ENCODE measurements around the gene CSF2RB. TPM values are rescaled to one million over a fixed set of nuclear protein-coding genes. Genes with fewer than 3 reads are reported as not detected.

Gene CSF2RB
- total RNA-seq, 1 donor from 2014 or later, result 5.0 TPM

GRCh38 chr22:36875741-36876140, 37.7 kb upstream of the CSF2RB start:
- no peak for DNase-seq
- peak overlapping the region; percentile 62 for H3K27ac Mint-ChIP-seq
- no peaks in the 10 kb centered on the region for H3K27me3 Mint-ChIP-seq
- intact Hi-C loops (cut with micrococcal nuclease), result no loop called here
- peaks cover 22% of the 10 kb centered on the region for H3K4me1 Mint-ChIP-seq
- H3K4me3 Mint-ChIP-seq, result no peak overlapping the region
- H3K36me3 Mint-ChIP-seq (ENCODE audit: low read depth), result peaks cover 56% of the 10 kb centered on the region
- H3K9me3 Mint-ChIP-seq, result peaks cover 14% of the 10 kb centered on the region

GRCh38 chr22:36879775-36880174, 33.7 kb upstream of the CSF2RB start:
- DNase-seq, result no peak
- H3K27me3 Mint-ChIP-seq, result no peaks in the 10 kb centered on the region
- H3K4me1 Mint-ChIP-seq, result peaks cover 7% of the 10 kb centered on the region
- H3K36me3 Mint-ChIP-seq (ENCODE audit: low read depth), result peaks cover 42% of the 10 kb centered on the region
- intact Hi-C loops (cut with micrococcal nuclease), result no loop called here
- H3K27ac Mint-ChIP-seq, result no peak overlapping the region
- peaks cover 28% of the 10 kb centered on the region for H3K9me3 Mint-ChIP-seq
- no peak overlapping the region for H3K4me3 Mint-ChIP-seq

GRCh38 chr22:36881504-36882245, 31.8 kb upstream of the CSF2RB start:
- H3K27me3 Mint-ChIP-seq, result no peaks in the 10 kb centered on the region
- peaks cover 10% of the 10 kb centered on the region for H3K4me1 Mint-ChIP-seq
- H3K27ac Mint-ChIP-seq, result peak overlapping the region; percentile 86
- intact Hi-C loops (cut with micrococcal nuclease), result no loop called here
- peak overlapping the region; percentile 34 for H3K4me3 Mint-ChIP-seq
- no peak for DNase-seq
- H3K9me3 Mint-ChIP-seq, result peaks cover 28% of the 10 kb centered on the region
- H3K36me3 Mint-ChIP-seq (ENCODE audit: low read depth), result peaks cover 35% of the 10 kb centered on the region

GRCh38 chr22:36884349-36885158, 28.9 kb upstream of the CSF2RB start:
- intact Hi-C loops (cut with micrococcal nuclease), result no loop called here
- H3K27ac Mint-ChIP-seq, result no peak overlapping the region
- DNase-seq, result no peak
- H3K9me3 Mint-ChIP-seq, result peaks cover 25% of the 10 kb centered on the region
- H3K4me3 Mint-ChIP-seq, result no peak overlapping the region
- H3K36me3 Mint-ChIP-seq (ENCODE audit: low read depth), result peaks cover 16% of the 10 kb centered on the region
- peaks cover 17% of the 10 kb centered on the region for H3K4me1 Mint-ChIP-seq
- peaks cover 4% of the 10 kb centered on the region for H3K27me3 Mint-ChIP-seq

DNA sequence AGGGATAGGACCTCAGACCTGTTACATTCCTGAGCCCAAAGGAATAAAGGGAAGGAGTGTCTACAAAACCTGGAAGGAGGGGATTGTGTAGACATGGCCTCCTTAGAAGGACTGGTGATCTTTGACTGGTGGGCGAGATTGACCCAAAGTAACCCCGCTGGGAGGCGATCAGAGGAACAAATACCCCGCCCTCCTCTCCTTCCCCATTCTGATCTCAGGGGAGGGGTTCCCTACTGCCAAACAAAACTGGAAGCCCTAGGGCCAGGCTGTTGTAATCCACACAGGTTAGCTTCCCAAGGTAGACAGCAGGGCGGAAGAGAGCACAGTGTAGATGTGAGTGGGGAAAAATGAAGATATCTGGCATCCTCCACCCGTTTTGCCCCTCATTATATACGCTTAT, 28.0 kb upstream of the CSF2RB start:
- peaks cover 24% of the 10 kb centered on the region for H3K9me3 Mint-ChIP-seq
- H3K4me1 Mint-ChIP-seq, result peaks cover 17% of the 10 kb centered on the region
- H3K27ac Mint-ChIP-seq, result peak overlapping the region; percentile 8
- no peak overlapping the region for H3K4me3 Mint-ChIP-seq
- peaks cover 15% of the 10 kb centered on the region for H3K36me3 Mint-ChIP-seq (ENCODE audit: low read depth)
- DNase-seq, result no peak
- H3K27me3 Mint-ChIP-seq, result peaks cover 4% of the 10 kb centered on the region
- intact Hi-C loops (cut with micrococcal nuclease), result no loop called here

GRCh38 chr22:36886016-36886415, 27.4 kb upstream of the CSF2RB start:
- DNase-seq, result no peak
- intact Hi-C loops (cut with micrococcal nuclease), result no loop called here
- Mint-ChIP-seq H3K4me3 (no peak overlapping the region), H3K4me1 (peaks cover 17% of the 10 kb centered on the region), H3K36me3 (ENCODE audit: low read depth) (peaks cover 12% of the 10 kb centered on the region), H3K9me3 (peaks cover 20% of the 10 kb centered on the region), H3K27ac (no peak overlapping the region), H3K27me3 (peaks cover 4% of the 10 kb centered on the region)

- H3K36me3 Mint-ChIP-seq (ENCODE audit: low read depth), result peaks cover 6% of the 10 kb centered on the region
- H3K9me3 Mint-ChIP-seq, result peaks cover 13% of the 10 kb centered on the region
- peaks cover 6% of the 10 kb centered on the region for H3K27me3 Mint-ChIP-seq
- intact Hi-C loops (cut with micrococcal nuclease), result no loop called here
- H3K4me3 Mint-ChIP-seq, result no peak overlapping the region
- no peak overlapping the region for H3K27ac Mint-ChIP-seq
- H3K4me1 Mint-ChIP-seq, result peaks cover 13% of the 10 kb centered on the region
- no peak for DNase-seq
Observed at GRCh38 chr22:36887162-36887561, 26.3 kb upstream of the CSF2RB start.

GRCh38 chr22:36891646-36892045, 21.8 kb upstream of the CSF2RB start:
- Mint-ChIP-seq H3K4me1 (peaks cover 17% of the 10 kb centered on the region), H3K27me3 (peaks cover 12% of the 10 kb centered on the region), H3K9me3 (peaks cover 17% of the 10 kb centered on the region), H3K36me3 (ENCODE audit: low read depth) (no peaks in the 10 kb centered on the region), H3K4me3 (no peak overlapping the region), H3K27ac (no peak overlapping the region)
- intact Hi-C loops (cut with micrococcal nuclease), result no loop called here
- DNase-seq, result no peak

GRCh38 chr22:36892292-36892691, 21.1 kb upstream of the CSF2RB start:
- Mint-ChIP-seq H3K36me3 (ENCODE audit: low read depth) (peaks cover 2% of the 10 kb centered on the region), H3K4me3 (no peak overlapping the region), H3K9me3 (peaks cover 16% of the 10 kb centered on the region), H3K27me3 (peaks cover 13% of the 10 kb centered on the region), H3K27ac (no peak overlapping the region), H3K4me1 (peaks cover 14% of the 10 kb centered on the region)
- no peak for DNase-seq
- intact Hi-C loops (cut with micrococcal nuclease), result no loop called here

GRCh38 chr22:36893262-36893661, 20.2 kb upstream of the CSF2RB start:
- Mint-ChIP-seq H3K36me3 (ENCODE audit: low read depth) (peaks cover 2% of the 10 kb centered on the region), H3K27ac (no peak overlapping the region), H3K4me3 (no peak overlapping the region), H3K9me3 (peaks cover 10% of the 10 kb centered on the region), H3K27me3 (peaks cover 11% of the 10 kb centered on the region), H3K4me1 (peaks cover 12% of the 10 kb centered on the region)
- intact Hi-C loops (cut with micrococcal nuclease), result no loop called here
- DNase-seq, result no peak

- H3K9me3 Mint-ChIP-seq, result peaks cover 12% of the 10 kb centered on the region
- H3K4me1 Mint-ChIP-seq, result peaks cover 12% of the 10 kb centered on the region
- DNase-seq, result no peak
- intact Hi-C loops (cut with micrococcal nuclease), result no loop called here
- H3K27me3 Mint-ChIP-seq, result peaks cover 11% of the 10 kb centered on the region
- peaks cover 2% of the 10 kb centered on the region for H3K36me3 Mint-ChIP-seq (ENCODE audit: low read depth)
- H3K27ac Mint-ChIP-seq, result no peak overlapping the region
- H3K4me3 Mint-ChIP-seq, result no peak overlapping the region
Observed at GRCh38 chr22:36894266-36894665, 19.2 kb upstream of the CSF2RB start.

- Mint-ChIP-seq H3K27ac (no peak overlapping the region), H3K4me3 (no peak overlapping the region), H3K36me3 (ENCODE audit: low read depth) (peaks cover 2% of the 10 kb centered on the region), H3K9me3 (peaks cover 14% of the 10 kb centered on the region), H3K27me3 (peaks cover 5% of the 10 kb centered on the region), H3K4me1 (peaks cover 22% of the 10 kb centered on the region)
- intact Hi-C loops (cut with micrococcal nuclease), result no loop called here
- DNase-seq, result no peak
Observed at GRCh38 chr22:36897611-36898010, 15.8 kb upstream of the CSF2RB start.

- Mint-ChIP-seq H3K4me1 (peaks cover 19% of the 10 kb centered on the region), H3K36me3 (ENCODE audit: low read depth) (peaks cover 2% of the 10 kb centered on the region), H3K27ac (no peak overlapping the region), H3K9me3 (peaks cover 14% of the 10 kb centered on the region), H3K27me3 (peaks cover 3% of the 10 kb centered on the region), H3K4me3 (no peak overlapping the region)
- intact Hi-C loops (cut with micrococcal nuclease), result no loop called here
- no peak for DNase-seq
Observed at GRCh38 chr22:36898690-36899089, 14.7 kb upstream of the CSF2RB start.

DNA sequence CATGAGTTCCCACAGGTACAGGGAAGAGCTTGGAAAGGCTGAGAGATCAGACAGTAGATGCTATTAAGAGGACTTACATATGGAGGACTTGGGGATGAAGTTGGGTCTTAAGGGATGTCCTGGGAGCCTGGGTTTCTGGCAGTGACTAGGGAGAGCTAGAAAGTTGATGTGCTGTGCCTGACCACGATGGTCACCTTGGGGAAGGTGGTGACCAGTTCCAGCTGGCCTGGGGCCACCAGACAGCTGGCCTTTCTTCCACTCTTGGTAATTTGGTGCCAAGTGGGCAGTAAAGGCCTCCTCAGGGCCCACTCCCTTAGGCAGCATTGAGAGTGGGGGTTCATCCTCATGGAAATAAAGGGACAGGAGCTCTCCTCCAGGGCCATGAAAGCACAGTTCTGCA, 13.9 kb upstream of the CSF2RB start:
- H3K9me3 Mint-ChIP-seq, result peaks cover 14% of the 10 kb centered on the region
- H3K4me3 Mint-ChIP-seq, result no peak overlapping the region
- no peak overlapping the region for H3K27ac Mint-ChIP-seq
- peaks cover 19% of the 10 kb centered on the region for H3K4me1 Mint-ChIP-seq
- peaks cover 6% of the 10 kb centered on the region for H3K27me3 Mint-ChIP-seq
- H3K36me3 Mint-ChIP-seq (ENCODE audit: low read depth), result peaks cover 4% of the 10 kb centered on the region
- intact Hi-C loops (cut with micrococcal nuclease), result no loop called here
- DNase-seq, result no peak
